HG03280 (cell line): Measurements from ENCODE around the gene KCNG2.
"Not testable (repeated sequence)": the region's sequence is repeated elsewhere in the genome, so short reads cannot be mapped to it uniquely, and the experiment has no call there.

Experiments
- ATAC-seq: cut with Tn5 transposase; IDR thresholded peaks from one replicate; pipeline ENCODE4 v1.9.1; 2021; ENCODE audit warnings: mild to moderate bottlenecking, moderate library complexity; ENCODE audit not compliant: unreplicated experiment

KCNG2 gene, protein sequence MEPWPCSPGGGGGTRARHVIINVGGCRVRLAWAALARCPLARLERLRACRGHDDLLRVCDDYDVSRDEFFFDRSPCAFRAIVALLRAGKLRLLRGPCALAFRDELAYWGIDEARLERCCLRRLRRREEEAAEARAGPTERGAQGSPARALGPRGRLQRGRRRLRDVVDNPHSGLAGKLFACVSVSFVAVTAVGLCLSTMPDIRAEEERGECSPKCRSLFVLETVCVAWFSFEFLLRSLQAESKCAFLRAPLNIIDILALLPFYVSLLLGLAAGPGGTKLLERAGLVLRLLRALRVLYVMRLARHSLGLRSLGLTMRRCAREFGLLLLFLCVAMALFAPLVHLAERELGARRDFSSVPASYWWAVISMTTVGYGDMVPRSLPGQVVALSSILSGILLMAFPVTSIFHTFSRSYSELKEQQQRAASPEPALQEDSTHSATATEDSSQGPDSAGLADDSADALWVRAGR

DNA sequence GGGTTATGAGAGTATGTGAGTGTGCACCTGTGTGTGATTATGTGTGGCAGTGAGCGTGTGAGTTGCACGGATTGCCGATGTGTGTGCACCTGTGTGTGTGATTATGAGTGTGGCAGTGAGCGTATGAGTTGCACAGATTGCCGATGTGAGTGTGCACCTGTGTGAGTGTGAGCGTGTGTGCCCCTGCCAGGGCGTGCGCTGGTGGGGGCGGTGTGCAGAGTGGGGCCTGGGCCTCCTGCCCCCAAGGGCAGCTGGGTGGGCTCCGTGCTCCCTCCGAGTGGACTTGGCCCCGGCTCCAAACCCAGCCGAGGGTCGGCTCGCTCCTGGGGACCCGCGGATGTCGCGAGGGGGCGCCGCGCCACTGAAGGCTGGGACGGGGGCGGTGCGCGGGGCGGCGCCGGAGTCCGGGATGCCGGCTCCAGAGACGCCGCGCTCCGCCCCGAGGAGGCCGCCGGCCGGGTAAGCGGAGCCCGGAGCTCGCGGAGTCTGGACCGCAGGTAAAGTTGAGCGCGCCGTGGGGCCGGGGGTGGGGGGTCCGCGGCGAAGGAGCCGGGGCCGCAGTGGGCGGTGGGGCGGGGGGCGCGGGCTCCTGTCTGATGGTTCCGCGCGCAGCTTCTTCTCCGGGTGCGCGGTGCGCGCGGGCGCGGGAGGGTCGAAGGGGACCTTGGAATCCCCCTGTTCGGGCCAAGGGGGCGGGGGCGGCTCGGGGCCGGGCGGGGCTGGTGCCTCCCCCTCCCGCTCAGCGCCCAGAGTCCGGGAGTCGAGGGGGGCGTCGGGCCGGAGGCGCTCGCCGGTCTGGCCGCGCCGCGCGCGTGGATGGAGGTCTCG is at the start of gene KCNG2:
Gene KCNG2 (plus strand): TSS at position 421 of the 828 bp plus-strand sequence. CDS start 65,730 bp downstream, outside the sequence.
- ATAC-seq, result no peak

GRCh38 chr18:79748321-79749180 is 49.2 kb upstream of the KCNG2 start:
- no peak for ATAC-seq

GRCh38 chr18:79749251-79750191 is 48.2 kb upstream of the KCNG2 start:
- ATAC-seq, result no peak

DNA sequence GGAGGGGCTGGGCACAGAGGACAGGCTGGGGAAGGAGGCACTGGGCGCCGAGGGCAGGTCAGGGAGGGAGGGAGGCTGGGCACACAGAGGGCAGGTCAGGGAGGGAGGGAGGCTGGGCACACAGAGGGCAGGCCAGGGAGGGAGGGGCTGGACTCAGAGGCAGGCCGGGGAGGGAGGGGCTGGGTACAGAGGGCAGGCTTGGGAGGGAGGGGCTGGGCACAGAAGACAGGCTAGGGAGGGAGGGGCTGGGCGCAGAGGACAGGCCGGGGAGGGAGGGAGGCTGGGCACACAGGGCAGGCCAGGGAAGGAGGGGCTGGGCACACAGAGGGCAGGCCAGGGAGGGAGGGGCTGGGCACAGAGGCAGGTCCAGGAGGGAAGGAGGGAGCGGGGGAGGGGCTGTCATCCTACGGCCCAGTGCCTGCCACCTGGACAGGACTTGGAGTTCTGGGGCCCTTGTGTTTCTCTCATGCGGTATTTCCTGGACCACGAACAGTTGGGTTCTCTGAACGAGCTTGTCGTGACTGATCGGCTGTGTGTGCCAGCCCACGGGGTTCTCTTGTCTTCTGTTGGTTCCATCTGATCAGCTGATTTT is 46.7 kb upstream of the KCNG2 start:
- no peak for ATAC-seq

DNA sequence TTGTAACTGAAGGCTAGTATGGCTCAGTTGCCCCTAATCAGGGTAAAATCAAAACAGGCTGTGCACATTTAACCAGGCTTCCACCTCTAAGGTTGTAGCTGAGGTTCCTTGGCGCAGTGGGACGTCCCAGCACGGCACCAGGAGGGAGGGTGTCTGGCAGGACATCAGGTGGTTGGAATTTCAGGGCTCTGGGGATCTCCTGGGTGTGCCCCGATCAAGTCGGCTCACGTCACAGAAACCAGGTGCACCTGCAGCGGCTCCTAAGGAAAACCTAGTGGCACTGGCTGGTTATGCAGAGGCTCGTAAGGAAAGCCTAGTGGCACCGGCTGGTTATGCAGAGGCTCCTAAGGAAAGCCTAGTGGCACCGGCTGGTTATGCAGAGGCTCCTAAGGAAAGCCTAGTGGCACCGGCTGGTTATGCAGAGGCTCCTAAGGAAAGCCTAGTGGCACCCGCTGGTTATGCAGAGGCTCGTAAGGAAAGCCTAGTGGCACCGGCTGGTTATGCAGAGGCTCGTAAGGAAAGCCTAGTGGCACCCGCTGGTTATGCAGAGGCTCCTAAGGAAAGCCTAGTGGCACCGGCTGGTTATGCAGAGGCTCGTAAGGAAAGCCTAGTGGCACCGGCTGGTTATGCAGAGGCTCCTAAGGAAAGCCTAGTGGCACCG is 45.7 kb upstream of the KCNG2 start:
- ATAC-seq, result not testable (repeated sequence)

- not testable (repeated sequence) for ATAC-seq
Observed at GRCh38 chr18:79752946-79753345, 44.8 kb upstream of the KCNG2 start.

DNA sequence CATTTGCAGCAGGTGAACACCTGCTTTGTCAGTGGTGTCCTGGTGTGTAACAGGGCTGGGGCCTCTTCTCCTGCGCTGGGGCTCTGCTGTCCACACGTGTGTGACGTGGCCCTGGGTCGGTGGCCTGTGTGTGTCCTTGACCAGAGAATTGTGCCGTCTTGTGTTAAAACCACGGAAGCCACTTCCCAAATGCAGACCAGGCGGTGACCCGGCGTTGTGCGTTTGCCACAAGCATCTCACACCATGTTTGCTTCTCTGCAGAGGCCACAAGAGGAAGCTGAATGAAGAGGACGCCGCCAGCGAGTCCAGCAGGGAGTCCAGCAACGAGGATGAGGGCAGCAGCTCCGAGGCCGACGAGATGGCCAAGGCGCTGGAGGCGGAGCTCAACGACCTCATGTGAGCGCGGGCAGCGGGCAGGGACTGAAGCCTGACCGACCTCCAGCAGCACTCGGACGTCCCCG is 44.3 kb upstream of the KCNG2 start:
- no peak for ATAC-seq

GRCh38 chr18:79754022-79754761 is 43.5 kb upstream of the KCNG2 start:
- ATAC-seq, result no peak

GRCh38 chr18:79754831-79755351 is 42.8 kb upstream of the KCNG2 start:
- no peak for ATAC-seq

DNA sequence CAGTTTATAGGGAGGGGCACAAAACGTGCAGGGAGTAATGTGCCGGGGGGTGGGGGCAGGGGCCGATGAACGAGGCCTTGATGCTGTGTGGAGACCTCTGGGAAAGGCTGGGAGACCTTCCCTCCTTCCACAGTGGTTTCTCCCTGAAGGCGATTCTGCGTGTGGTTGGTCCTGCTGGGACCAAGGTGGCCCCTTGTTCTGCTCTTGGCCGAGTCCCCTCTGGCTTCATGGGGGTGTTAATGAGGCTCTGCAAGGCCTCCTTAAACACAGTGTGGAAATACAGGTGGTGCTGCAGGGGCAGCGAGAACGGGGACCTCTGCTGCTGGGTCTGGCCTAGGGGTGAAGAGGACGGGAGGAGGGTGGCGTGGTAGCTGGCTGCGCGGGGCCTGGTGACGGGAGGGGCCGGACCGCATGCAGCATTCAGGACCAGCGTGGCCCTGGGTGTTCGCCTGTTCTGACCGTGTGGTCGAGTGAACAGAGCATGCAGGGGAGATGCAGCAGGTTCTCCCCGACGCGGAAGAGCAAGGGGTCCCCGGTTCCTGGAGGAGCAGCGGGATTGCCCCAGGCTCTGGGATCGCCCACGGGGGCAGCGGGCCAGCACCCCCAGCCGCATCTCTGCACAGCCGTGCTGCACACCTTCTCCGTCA is 42.1 kb upstream of the KCNG2 start:
- ATAC-seq, result no peak

GRCh38 chr18:79756143-79756500 is 41.6 kb upstream of the KCNG2 start:
- ATAC-seq, result no peak

DNA sequence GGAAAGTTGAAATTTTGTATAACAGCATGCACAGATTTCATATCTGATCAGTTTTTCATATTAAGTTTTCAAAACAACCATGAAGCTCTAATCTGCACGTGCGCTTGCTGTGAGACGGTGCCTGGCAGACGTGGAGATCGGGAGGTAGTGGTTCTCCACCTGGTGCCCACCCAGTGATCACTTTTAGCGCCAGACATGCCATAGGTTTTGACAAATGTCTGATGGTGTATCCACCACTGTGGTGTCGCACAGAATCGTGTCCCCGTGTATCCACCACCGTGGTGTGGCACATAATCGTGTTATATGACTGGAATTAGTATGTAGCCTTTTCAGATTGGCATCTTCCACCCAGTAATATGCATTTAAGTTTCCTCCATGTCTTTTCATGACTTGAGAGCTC is 40.9 kb upstream of the KCNG2 start:
- ATAC-seq, result no peak

GRCh38 chr18:79760348-79760747 is 37.4 kb upstream of the KCNG2 start:
- ATAC-seq, result no peak

- ATAC-seq, result no peak
Observed at GRCh38 chr18:79760881-79761280, 36.9 kb upstream of the KCNG2 start.

DNA sequence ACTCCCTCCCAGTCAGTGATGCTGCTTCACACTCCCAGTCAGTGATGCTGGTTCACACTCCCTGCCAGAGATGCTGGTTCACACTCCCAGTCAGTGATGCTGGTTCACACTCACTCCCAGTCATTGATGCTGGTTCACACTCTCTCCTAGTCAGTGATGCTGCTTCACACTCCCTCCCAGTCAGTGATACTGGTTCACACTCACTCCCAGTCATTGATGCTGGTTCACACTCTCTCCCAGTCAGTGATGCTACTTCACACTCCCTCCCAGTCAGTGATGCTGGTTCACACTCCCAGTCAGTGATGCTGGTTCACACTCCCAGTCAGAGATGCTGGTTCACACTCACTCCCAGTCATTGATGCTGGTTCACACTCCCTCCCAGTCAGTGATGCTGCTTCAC is 34.3 kb upstream of the KCNG2 start:
- ATAC-seq, result no peak

DNA sequence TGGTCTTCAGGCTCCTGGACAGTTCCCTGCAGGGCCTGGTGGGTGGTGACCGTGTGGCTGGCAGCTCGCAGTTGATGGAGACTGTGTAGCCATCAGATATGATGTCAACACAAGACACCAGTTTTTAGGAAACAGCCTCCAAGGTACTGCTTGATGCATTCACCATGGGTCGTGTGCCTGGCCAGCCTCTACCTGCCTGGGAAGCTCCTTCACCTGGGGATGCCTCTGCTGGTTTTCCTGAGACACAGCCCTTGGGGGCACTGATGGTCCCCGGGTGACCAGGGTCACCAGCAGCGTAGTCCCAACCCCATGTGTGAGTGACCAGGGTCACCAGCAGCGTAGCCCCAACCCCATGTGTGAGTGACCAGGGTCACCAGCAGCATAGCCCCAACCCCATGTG is 33.6 kb upstream of the KCNG2 start:
- no peak for ATAC-seq

- ATAC-seq, result no peak
Observed at GRCh38 chr18:79765491-79766245, 32.1 kb upstream of the KCNG2 start.
